Neutrophil (primary cell): Measurements from ENCODE around the gene L3MBTL4.

ENCODE experiments used
- H3K27ac ChIP-seq: fragments of 200-600 bp; sonication (generic); 2 replicates; pipeline ENCODE4 v1.5.1; 2016; ENCODE audit warnings: mild to moderate bottlenecking, moderate library complexity
- H3K27me3 ChIP-seq: fragments of 200-600 bp; sonication (generic); 2 replicates; pipeline ENCODE4 v1.6.0; 2016; ENCODE audit warnings: mild to moderate bottlenecking
- H3K36me3 ChIP-seq: fragments of 200-600 bp; sonication (generic); 2 replicates; pipeline ENCODE4 v1.5.1; 2017
- H3K4me1 ChIP-seq, 2 experiments: fragments of 200-600 bp in 1 of 2; sonication (generic) in 1 of 2; 1 replicate in 1 of 2; 2 replicates in 1 of 2; pipeline versions ENCODE4 v1.5.1 to v1.6.1; 2013 to 2016; ENCODE audit warnings: low read depth in 1 of 2, low read length in 1 of 2, mild to moderate bottlenecking in 1 of 2, moderate library complexity in 1 of 2; ENCODE audit not compliant: control insufficient read depth in 1 of 2, insufficient read depth in 1 of 2
- H3K4me3 ChIP-seq, 2 experiments: fragments of 200-600 bp in 1 of 2; sonication (generic) in 1 of 2; 1 replicate in 1 of 2; 2 replicates in 1 of 2; pipeline ENCODE4 v1.5.1; 2013 to 2016; ENCODE audit warnings: low read depth in 1 of 2, low read length in 1 of 2, mild to moderate bottlenecking in 1 of 2, moderate library complexity in 1 of 2
- H3K9me3 ChIP-seq: fragments of 200-600 bp; sonication (generic); 2 replicates; pipeline ENCODE4 v1.5.1; 2016
- TF ChIP-seq, protein P1 (sequence below): fragments of 200-600 bp; sonication (generic); IDR thresholded peaks from 2 replicates; pipeline ENCODE4 v1.5.1; 2016; ENCODE audit warnings: antibody characterized with exemption

The L3MBTL4 gene

DNA sequence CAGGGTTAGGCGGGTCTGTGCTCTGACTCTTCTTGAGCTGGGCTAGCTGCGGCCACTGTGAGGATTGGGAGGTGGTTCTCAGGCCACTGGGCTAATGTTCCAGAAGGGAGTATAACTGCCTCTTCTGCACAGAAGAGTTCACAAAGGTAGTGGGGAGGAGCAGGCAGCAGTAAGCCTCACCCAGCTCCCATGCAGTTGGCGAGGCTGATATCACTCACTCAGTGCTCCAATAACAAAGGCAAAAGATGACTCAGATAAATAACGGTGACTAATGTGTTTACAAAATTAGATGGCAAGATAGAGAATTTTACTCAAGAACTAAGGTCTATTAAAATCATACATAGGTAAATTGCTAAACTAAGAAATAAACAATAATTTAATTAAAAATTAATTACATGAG, 345.2 kb downstream of the L3MBTL4 start:
- TF ChIP-seq, protein P1, sequence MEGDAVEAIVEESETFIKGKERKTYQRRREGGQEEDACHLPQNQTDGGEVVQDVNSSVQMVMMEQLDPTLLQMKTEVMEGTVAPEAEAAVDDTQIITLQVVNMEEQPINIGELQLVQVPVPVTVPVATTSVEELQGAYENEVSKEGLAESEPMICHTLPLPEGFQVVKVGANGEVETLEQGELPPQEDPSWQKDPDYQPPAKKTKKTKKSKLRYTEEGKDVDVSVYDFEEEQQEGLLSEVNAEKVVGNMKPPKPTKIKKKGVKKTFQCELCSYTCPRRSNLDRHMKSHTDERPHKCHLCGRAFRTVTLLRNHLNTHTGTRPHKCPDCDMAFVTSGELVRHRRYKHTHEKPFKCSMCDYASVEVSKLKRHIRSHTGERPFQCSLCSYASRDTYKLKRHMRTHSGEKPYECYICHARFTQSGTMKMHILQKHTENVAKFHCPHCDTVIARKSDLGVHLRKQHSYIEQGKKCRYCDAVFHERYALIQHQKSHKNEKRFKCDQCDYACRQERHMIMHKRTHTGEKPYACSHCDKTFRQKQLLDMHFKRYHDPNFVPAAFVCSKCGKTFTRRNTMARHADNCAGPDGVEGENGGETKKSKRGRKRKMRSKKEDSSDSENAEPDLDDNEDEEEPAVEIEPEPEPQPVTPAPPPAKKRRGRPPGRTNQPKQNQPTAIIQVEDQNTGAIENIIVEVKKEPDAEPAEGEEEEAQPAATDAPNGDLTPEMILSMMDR = no peak
- no peak overlapping the region for H3K27ac ChIP-seq
- no peaks in the 10 kb centered on the region for H3K36me3 ChIP-seq
- no peak overlapping the region for H3K4me3 ChIP-seq
- H3K9me3 ChIP-seq = no peaks in the 10 kb centered on the region
- H3K27me3 ChIP-seq = no peaks in the 10 kb centered on the region
- no peaks in the 10 kb centered on the region for H3K4me1 ChIP-seq

DNA sequence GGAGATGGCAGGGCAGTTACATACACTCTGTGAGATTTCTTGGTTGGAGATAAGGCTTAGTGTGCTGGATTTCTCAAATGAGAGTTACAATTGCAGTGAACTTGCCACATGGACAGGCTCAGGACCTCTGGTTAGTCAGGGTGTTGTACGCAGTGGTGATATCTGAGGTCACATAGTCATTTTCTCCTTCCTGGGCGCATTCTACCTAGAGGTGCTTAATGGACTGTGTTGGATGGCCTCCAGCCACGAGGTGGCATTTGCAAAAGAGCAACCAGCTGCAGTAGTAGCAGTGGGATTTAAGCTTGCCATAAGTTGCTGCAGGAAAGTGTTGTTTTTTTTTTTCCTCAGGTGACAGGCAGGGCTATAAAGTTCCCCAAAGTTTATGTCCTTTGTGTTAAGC, 345.6 kb downstream of the L3MBTL4 start:
- Histone ChIP-seq H3K4me1 (no peaks in the 10 kb centered on the region), H3K36me3 (no peaks in the 10 kb centered on the region), H3K27ac (no peak overlapping the region), H3K4me3 (no peak overlapping the region), H3K9me3 (no peaks in the 10 kb centered on the region), H3K27me3 (no peaks in the 10 kb centered on the region)
- TF ChIP-seq, protein P1 = no peak

DNA sequence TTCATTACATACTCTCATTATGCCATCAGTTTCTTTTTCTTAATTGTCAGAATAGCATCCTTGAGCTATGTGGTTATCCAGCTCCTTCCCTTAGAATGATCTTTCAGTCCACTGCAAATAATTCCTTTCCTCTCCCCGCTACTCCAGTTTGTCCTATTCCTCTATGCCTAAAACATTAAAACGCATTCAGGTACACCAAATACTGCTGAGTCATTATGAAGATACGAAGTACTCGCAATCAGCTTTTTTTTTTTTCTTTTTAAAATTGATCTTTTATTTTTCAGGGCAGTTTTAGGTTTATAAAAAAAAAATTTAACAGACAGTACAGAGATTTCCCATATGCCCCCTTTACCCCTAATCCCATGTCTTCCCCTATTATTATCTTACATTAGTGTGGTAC, 354.6 kb downstream of the L3MBTL4 start:
- H3K4me1 ChIP-seq = no peaks in the 10 kb centered on the region
- H3K36me3 ChIP-seq = no peaks in the 10 kb centered on the region
- no peak overlapping the region for H3K27ac ChIP-seq
- no peak overlapping the region for H3K4me3 ChIP-seq
- H3K9me3 ChIP-seq = no peaks in the 10 kb centered on the region
- TF ChIP-seq, protein P1 = no peak
- H3K27me3 ChIP-seq = no peaks in the 10 kb centered on the region

DNA sequence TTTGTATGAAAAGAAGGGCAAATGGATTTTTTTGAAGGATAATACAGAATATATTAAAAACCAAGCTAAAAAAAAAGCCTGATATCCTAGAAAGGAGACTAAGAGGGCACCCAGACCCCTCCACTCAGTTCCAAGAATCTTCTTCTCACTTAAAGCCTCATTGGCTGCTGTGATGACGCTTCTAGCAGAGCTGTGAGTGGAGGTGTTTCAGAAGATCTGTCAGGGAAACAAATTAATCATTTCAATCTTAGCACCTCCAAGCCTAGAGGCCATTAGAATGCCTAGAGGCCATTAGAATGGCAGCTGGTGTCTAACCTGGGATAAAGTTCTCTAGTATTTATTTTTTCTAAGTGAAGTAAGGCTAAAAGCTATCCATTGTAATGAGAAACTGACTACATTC, 355.2 kb downstream of the L3MBTL4 start:
- Histone ChIP-seq H3K27ac (no peak overlapping the region), H3K9me3 (no peaks in the 10 kb centered on the region), H3K36me3 (no peaks in the 10 kb centered on the region), H3K4me1 (no peaks in the 10 kb centered on the region), H3K27me3 (no peaks in the 10 kb centered on the region), H3K4me3 (no peak overlapping the region)
- TF ChIP-seq, protein P1 = no peak

DNA sequence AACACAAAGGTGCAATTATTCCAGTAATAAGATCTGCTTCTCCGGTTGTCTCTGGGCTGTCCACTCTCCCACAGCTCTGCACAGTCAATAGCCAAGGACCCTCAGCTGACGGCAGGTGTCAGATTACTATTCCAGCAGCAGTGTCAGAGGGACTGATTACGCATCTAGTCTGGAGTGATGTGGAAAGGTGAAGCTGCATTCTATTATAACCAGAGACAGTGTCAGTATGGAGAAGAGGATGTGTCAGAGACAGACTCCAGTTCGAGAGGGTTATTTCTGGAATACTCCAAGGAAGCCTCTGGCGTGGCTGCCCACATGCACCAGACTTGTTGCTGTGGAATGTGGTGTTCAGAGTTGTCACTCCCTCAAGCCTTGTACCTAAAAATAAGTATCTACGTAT, 355.8 kb downstream of the L3MBTL4 start:
- no peaks in the 10 kb centered on the region for H3K9me3 ChIP-seq
- no peak overlapping the region for H3K27ac ChIP-seq
- no peaks in the 10 kb centered on the region for H3K36me3 ChIP-seq
- H3K4me3 ChIP-seq = no peak overlapping the region
- no peaks in the 10 kb centered on the region for H3K4me1 ChIP-seq
- TF ChIP-seq, protein P1 = no peak
- H3K27me3 ChIP-seq = no peaks in the 10 kb centered on the region

DNA sequence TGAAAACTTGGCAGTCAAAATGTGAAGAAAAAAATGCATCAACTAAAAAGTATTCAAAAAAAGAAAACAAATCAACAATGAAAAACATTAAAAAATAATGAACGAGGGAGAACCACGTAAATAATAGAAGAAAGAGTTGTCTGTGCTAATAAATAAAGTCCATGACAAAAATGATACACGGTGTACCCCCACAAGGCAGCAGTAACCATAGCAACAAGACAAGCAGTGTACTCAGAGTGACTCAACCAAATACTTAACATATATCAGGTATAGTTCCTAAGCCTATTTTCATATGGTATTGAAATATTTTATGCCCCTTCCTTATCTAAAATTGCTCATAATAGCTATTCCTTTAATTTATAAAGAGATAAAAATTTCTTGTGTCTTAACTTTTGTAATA, 357.1 kb downstream of the L3MBTL4 start:
- no peaks in the 10 kb centered on the region for H3K4me1 ChIP-seq
- no peaks in the 10 kb centered on the region for H3K27me3 ChIP-seq
- no peak overlapping the region for H3K4me3 ChIP-seq
- H3K36me3 ChIP-seq = no peaks in the 10 kb centered on the region
- TF ChIP-seq, protein P1 = no peak
- no peaks in the 10 kb centered on the region for H3K9me3 ChIP-seq
- H3K27ac ChIP-seq = no peak overlapping the region
